ENCODE measurements around the gene ALDH1A3. TPM values are rescaled to one million over a fixed set of nuclear protein-coding genes. Genes with fewer than 3 reads are reported as not detected.

The ALDH1A3 gene
- total RNA-seq, 2 donors from 2014 or later = 240 to 347 TPM

- TF ChIP-seq POLR2AphosphoS5 (IDR thresholded peaks at IDR 0.05) (no peak), CTCF (IDR thresholded peaks at IDR 0.05) (no peak), POLR2A (IDR thresholded peaks at IDR 0.05) (no peak)
- DNase-seq (ENCODE audit: low spot score) = no peak
- Histone ChIP-seq H3K9me3 (no peaks in the 10 kb centered on the region), H3K27me3 (replicated peaks; ENCODE audit: insufficient read depth) (no peaks in the 10 kb centered on the region), H3K27ac (peak overlapping the region in 1 of 2 donors; percentile 70), H3K36me3 (no peaks in the 10 kb centered on the region), H3K4me1 (replicated peaks) (peaks cover 13% of the 10 kb centered on the region), H3K4me3 (no peak overlapping the region)
- WGBS = 92% methylated on average over 10 of the region's 10 CpGs
- intact Hi-C loops (cut with DNase I) = no loop called here
Measured at GRCh38 chr15:100911086-100911485, 31.5 kb downstream of the ALDH1A3 start.

- Histone ChIP-seq H3K4me3 (no peak overlapping the region), H3K4me1 (replicated peaks) (peaks cover 19% of the 10 kb centered on the region), H3K27ac (peak overlapping the region in 1 of 2 donors; percentile 36), H3K9me3 (no peaks in the 10 kb centered on the region), H3K36me3 (no peaks in the 10 kb centered on the region), H3K27me3 (replicated peaks; ENCODE audit: insufficient read depth) (no peaks in the 10 kb centered on the region)
- intact Hi-C loops (cut with DNase I) = no loop called here
- no peak for TF ChIP-seq POLR2A (IDR thresholded peaks at IDR 0.05)
- TF ChIP-seq POLR2AphosphoS5 (IDR thresholded peaks at IDR 0.05) = no peak
- TF ChIP-seq CTCF (IDR thresholded peaks at IDR 0.05) = no peak
- no peak for DNase-seq (ENCODE audit: low spot score)
- 69% methylated on average over 4 of the region's 4 CpGs for WGBS
Measured at GRCh38 chr15:100913961-100914360, 34.3 kb downstream of the ALDH1A3 start.

GRCh38 chr15:100914876-100915275 is 35.2 kb downstream of the ALDH1A3 start:
- H3K4me3 ChIP-seq = no peak overlapping the region
- peaks cover 16% of the 10 kb centered on the region for H3K4me1 ChIP-seq (replicated peaks)
- no peaks in the 10 kb centered on the region for H3K9me3 ChIP-seq
- no peaks in the 10 kb centered on the region for H3K27me3 ChIP-seq (replicated peaks; ENCODE audit: insufficient read depth)
- WGBS = 55% methylated on average over 6 of the region's 6 CpGs
- TF ChIP-seq POLR2A (IDR thresholded peaks at IDR 0.05) (no peak), CTCF (IDR thresholded peaks at IDR 0.05) (peak in 2 of 4 experiments; percentile 4 to 31), POLR2AphosphoS5 (IDR thresholded peaks at IDR 0.05) (no peak)
- no peak for DNase-seq (ENCODE audit: low spot score)
- peak overlapping the region; percentile 7 to 36 for H3K27ac ChIP-seq
- H3K36me3 ChIP-seq = no peaks in the 10 kb centered on the region
- intact Hi-C loops (cut with DNase I) = loop anchor here (5.0 kb wide), 2 partner anchors 288 to 352 kb away; no protein-coding TSS in a partner anchor

- no peaks in the 10 kb centered on the region for H3K9me3 ChIP-seq
- intact Hi-C loops (cut with DNase I) = loop anchor here (1.0 to 5.0 kb wide), 3 partner anchors 89 to 349 kb away; no protein-coding TSS in a partner anchor
- H3K4me1 ChIP-seq (replicated peaks) = peaks cover 11% of the 10 kb centered on the region
- WGBS = 2% methylated on average over 39 of the region's 42 CpGs
- no peaks in the 10 kb centered on the region for H3K27me3 ChIP-seq (replicated peaks; ENCODE audit: insufficient read depth)
- DNase-seq (ENCODE audit: low spot score) = peak; percentile 83
- H3K27ac ChIP-seq = peak overlapping the region; percentile 82 to 86
- TF ChIP-seq POLR2AphosphoS5 (IDR thresholded peaks at IDR 0.05) = peak; percentile 64
- peak; percentile 34 for TF ChIP-seq POLR2A (IDR thresholded peaks at IDR 0.05)
- TF ChIP-seq CTCF (IDR thresholded peaks at IDR 0.05) = peak; percentile 88 to 98 (median 94)
- H3K4me3 ChIP-seq = peak overlapping the region; percentile 63 to 70
- H3K36me3 ChIP-seq = no peaks in the 10 kb centered on the region
Measured at GRCh38 chr15:100918034-100918689, 38.5 kb downstream of the ALDH1A3 start.

Measured in prostate gland (tissue), 2 donors.